ENCODE results near the gene PDHB.

The PDHB gene

GRCh38 chr3:58434990-58435389, 1.4 kb upstream of the PDHB start:
- DNase-seq = no peak

GRCh38 chr3:58434511-58434910, 879 bp upstream of the PDHB start:
- DNase-seq = no peak

- DNase-seq = no peak
Observed at GRCh38 chr3:58434168-58434504, 504 bp upstream of the PDHB start.

- no peak for DNase-seq
Observed at GRCh38 chr3:58432905-58433304, 727 bp downstream of the PDHB start.

- DNase-seq = no peak
Observed at GRCh38 chr3:58429657-58430056, 4.0 kb downstream of the PDHB start.

GRCh38 chr3:58427661-58428361, 5.8 kb downstream of the PDHB start:
- DNase-seq = no peak

- DNase-seq = no peak
Observed at GRCh38 chr3:58425782-58426181, 7.8 kb downstream of the PDHB start.

GRCh38 chr3:58424613-58425012, 9.0 kb downstream of the PDHB start:
- DNase-seq = no peak

- DNase-seq = peak; percentile 1
Observed at GRCh38 chr3:58422756-58423325, 10.8 kb downstream of the PDHB start.

GRCh38 chr3:58421004-58421403, 12.6 kb downstream of the PDHB start:
- DNase-seq = no peak

GRCh38 chr3:58419780-58420507, 13.7 kb downstream of the PDHB start:
- DNase-seq = peak; percentile 4

GRCh38 chr3:58418227-58418626, 15.4 kb downstream of the PDHB start:
- DNase-seq = no peak

GRCh38 chr3:58417075-58417474, 16.6 kb downstream of the PDHB start:
- DNase-seq = no peak

- no peak for DNase-seq
Observed at GRCh38 chr3:58416191-58416590, 17.4 kb downstream of the PDHB start.

GRCh38 chr3:58414538-58415197, 19.0 kb downstream of the PDHB start:
- DNase-seq = peak; percentile 61

GRCh38 chr3:58411851-58412830, 21.5 kb downstream of the PDHB start:
- no peak for DNase-seq

GRCh38 chr3:58411036-58411435, 22.6 kb downstream of the PDHB start:
- DNase-seq = no peak

GRCh38 chr3:58409663-58410062, 24.0 kb downstream of the PDHB start:
- DNase-seq = peak; percentile 41

- no peak for DNase-seq
Observed at GRCh38 chr3:58408906-58409305, 24.7 kb downstream of the PDHB start.

- peak; percentile 47 for DNase-seq
Observed at GRCh38 chr3:58404396-58404795, 29.2 kb downstream of the PDHB start.

- DNase-seq = no peak
Observed at GRCh38 chr3:58403513-58404109, 30.0 kb downstream of the PDHB start.

- DNase-seq = no peak
Observed at GRCh38 chr3:58398669-58399333, 34.8 kb downstream of the PDHB start.
